PFSK-1 (cell line): Measurements from ENCODE around the gene DPF1.

Experiments
- FOXP2 ChIP-seq: optimal IDR thresholded peaks from 2 replicates; pipeline ENCODE3; 2011; ENCODE audit warnings: borderline replicate concordance, control low read depth, inconsistent platforms; ENCODE audit not compliant: insufficient read depth; ENCODE audit errors: extremely low read length, extremely low read depth
- POLR2AphosphoS5 ChIP-seq: IDR thresholded peaks from 2 replicates; pipeline ENCODE4 v1.6.1; 2012; ENCODE audit warnings: low read depth, mild to moderate bottlenecking, control low read depth, low read length, moderate library complexity
- SIN3A ChIP-seq: IDR thresholded peaks from 2 replicates; pipeline ENCODE4 v1.6.1; 2012; ENCODE audit warnings: mild to moderate bottlenecking, low read length, moderate library complexity, borderline replicate concordance; ENCODE audit not compliant: insufficient read depth
- TAF1 ChIP-seq: IDR thresholded peaks from 2 replicates; pipeline ENCODE4 v1.6.1; 2012; ENCODE audit warnings: low read length, control low read depth, borderline replicate concordance; ENCODE audit not compliant: insufficient read depth
- TF ChIP-seq, protein P1 (sequence below), 2 experiments: IDR thresholded peaks; 2 replicates each; pipeline versions ENCODE4 v1.6.1 to v1.8.0; 2011 to 2012; ENCODE audit warnings: low read depth in 2 of 2, low read length in 2 of 2, control low read depth in 1 of 2, inconsistent platforms in 1 of 2, mild to moderate bottlenecking in 1 of 2, moderate library complexity in 1 of 2; ENCODE audit not compliant: insufficient read depth in 1 of 2

The DPF1 gene

DNA sequence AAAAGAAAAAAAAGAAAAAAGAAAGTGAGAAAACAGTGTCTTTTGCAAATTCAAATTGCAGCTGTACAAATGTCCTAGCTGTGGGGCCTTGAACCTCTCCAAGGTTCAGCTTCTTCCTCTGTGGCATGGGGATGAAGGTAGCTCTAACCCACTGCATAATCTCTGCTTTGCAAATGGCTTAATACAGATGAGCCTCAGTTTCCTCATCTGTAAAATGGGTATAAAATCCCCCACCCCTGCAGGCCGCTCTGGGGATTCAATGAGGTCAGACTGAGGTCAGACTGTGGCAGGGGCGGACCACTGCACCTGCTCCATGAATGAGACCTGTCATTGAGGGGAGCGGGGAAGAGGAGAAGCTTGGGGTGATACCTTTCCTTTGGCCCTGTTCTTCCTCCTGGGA lies 5.8 kb downstream of the DPF1 start:
- TF ChIP-seq, protein P1, sequence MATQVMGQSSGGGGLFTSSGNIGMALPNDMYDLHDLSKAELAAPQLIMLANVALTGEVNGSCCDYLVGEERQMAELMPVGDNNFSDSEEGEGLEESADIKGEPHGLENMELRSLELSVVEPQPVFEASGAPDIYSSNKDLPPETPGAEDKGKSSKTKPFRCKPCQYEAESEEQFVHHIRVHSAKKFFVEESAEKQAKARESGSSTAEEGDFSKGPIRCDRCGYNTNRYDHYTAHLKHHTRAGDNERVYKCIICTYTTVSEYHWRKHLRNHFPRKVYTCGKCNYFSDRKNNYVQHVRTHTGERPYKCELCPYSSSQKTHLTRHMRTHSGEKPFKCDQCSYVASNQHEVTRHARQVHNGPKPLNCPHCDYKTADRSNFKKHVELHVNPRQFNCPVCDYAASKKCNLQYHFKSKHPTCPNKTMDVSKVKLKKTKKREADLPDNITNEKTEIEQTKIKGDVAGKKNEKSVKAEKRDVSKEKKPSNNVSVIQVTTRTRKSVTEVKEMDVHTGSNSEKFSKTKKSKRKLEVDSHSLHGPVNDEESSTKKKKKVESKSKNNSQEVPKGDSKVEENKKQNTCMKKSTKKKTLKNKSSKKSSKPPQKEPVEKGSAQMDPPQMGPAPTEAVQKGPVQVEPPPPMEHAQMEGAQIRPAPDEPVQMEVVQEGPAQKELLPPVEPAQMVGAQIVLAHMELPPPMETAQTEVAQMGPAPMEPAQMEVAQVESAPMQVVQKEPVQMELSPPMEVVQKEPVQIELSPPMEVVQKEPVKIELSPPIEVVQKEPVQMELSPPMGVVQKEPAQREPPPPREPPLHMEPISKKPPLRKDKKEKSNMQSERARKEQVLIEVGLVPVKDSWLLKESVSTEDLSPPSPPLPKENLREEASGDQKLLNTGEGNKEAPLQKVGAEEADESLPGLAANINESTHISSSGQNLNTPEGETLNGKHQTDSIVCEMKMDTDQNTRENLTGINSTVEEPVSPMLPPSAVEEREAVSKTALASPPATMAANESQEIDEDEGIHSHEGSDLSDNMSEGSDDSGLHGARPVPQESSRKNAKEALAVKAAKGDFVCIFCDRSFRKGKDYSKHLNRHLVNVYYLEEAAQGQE (IDR thresholded peaks at IDR 0.05; ENCODE audit: insufficient read depth in 1 of 2, low read depth in 2 of 2, low read length in 2 of 2): no peak
- TF ChIP-seq FOXP2: no peak
- no peak for TF ChIP-seq SIN3A
- TF ChIP-seq TAF1: no peak
- no peak for TF ChIP-seq POLR2AphosphoS5

DNA sequence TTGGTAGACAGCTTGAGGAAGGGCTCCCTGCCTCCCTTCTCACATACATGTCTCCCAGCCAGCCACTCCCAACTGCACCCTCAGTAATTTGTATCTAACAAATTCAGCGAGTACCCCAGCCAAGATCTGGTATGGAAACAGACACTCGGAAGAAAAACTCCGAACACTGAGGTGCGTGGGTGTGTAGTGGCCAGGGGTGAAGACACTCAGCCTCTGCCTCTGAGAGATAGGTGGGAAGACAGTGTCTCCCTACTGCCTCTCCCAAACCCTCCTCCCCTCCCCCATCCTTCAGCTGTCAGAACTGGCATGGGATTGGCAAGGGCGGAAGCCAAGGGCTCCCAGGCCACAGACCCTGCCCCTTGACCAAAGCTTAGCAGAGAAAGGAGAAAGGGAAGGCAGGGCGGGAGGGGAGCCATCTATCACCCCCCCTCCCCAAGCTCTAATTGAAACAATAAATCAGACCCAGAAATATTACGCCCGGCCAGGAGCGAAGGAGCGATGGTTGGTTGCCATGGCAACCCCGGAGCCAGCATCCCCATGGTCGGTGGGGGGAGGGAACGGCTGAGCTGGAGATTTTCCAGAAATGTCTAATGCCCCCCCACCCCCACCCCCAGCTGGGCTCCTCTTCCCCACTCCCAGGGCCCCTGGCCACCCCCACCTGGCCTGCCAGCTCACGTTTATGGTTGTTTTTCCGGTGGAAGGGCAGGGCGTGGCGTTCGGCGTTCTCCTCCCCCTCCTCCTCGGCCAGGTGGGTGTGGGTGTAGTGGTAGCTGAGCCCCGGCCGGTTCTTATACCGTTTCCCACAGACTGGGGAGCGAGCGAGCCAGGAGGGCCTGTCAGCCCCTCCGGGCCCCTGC lies 7.0 kb downstream of the DPF1 start:
- TF ChIP-seq SIN3A (no peak), FOXP2 (no peak), POLR2AphosphoS5 (no peak), TAF1 (no peak)
- TF ChIP-seq, protein P1 (IDR thresholded peaks at IDR 0.05; ENCODE audit: insufficient read depth in 1 of 2, low read depth in 2 of 2, low read length in 2 of 2): no peak

DNA sequence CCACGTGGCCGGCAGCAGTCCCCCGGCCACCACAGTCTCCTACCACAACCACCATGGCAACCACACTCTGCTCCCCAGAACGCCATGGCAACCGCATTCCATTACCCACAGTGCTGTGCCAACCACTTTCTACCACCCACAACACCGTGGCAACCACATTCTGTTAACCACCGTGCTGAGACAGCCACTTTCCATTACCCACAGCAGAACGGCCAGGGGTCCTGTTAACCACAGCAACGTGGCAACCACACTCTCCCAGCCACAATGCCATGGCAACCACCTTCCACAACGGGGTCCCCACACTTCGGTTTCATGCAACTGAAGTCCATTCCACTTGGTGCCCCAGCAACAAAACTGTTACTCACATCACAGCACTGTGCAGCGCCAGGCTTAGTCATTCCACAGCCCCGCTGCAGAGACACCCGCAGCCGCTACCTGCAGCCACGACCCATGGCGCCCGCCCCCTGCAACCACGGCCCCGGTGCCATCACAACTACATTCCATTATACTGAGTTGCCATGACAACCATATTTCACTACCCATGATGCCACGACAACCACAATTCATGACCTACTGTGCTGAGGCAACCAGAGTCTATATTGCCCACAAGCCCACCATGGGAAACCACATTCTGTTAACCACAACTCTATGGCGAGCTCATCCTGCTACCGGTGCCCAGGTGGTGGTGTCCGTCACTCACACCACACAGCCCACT lies 10.0 kb downstream of the DPF1 start:
- TF ChIP-seq FOXP2: no peak
- TF ChIP-seq POLR2AphosphoS5: no peak
- TF ChIP-seq SIN3A: no peak
- no peak for TF ChIP-seq TAF1
- TF ChIP-seq, protein P1 (IDR thresholded peaks at IDR 0.05; ENCODE audit: insufficient read depth in 1 of 2, low read depth in 2 of 2, low read length in 2 of 2): no peak

DNA sequence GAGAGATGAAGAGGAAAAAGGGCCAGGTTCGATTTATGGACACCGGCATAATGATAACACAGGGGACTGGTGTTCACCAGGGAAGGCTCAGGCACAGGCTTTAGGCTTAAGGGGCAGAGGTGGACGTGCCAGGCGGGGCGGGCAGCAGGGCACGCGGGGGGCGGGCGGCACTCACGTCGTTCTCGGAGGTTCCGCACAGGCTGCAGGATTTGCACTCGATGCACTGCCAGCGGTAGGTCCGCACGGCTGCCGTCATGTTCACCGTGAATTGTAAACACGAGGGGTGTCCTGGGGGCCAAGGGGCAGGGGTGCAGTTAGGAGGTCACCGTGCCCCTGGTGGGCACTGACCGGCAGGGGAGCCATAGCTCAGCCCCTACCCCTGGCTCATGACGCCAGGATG lies 10.6 kb downstream of the DPF1 start:
- TF ChIP-seq SIN3A (no peak), POLR2AphosphoS5 (no peak), FOXP2 (no peak), TAF1 (no peak)
- TF ChIP-seq, protein P1 (IDR thresholded peaks at IDR 0.05; ENCODE audit: insufficient read depth in 1 of 2, low read depth in 2 of 2, low read length in 2 of 2): no peak

DNA sequence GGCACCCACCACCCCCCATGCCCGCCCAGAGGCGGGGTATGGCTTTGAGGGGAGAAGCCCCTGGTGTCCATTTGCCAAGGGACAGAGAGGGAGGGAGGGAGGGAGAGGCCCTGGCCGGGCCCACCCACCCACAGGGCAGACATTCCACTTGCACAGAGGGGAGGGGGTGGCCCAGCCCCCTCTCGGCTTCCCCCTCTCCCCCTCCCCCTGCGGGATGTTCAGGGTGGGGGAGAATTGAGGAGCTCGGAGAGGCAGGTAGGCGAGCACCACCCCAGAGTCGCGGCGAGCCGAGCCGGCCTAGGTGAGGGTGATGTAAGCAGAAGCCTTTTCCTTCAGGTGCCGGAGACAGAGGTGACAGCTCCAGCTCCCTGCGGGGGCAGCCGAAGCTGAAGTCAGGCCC lies 12.3 kb downstream of the DPF1 start:
- TF ChIP-seq TAF1: no peak
- TF ChIP-seq, protein P1 (IDR thresholded peaks at IDR 0.05; ENCODE audit: insufficient read depth in 1 of 2, low read depth in 2 of 2, low read length in 2 of 2): no peak
- TF ChIP-seq POLR2AphosphoS5: no peak
- no peak for TF ChIP-seq FOXP2
- no peak for TF ChIP-seq SIN3A
